Measurements from ENCODE around the gene PDXDC1.
"Not testable (repeated sequence)": the region's sequence is repeated elsewhere in the genome, so short reads cannot be mapped to it uniquely, and the experiment has no call there.

DNA sequence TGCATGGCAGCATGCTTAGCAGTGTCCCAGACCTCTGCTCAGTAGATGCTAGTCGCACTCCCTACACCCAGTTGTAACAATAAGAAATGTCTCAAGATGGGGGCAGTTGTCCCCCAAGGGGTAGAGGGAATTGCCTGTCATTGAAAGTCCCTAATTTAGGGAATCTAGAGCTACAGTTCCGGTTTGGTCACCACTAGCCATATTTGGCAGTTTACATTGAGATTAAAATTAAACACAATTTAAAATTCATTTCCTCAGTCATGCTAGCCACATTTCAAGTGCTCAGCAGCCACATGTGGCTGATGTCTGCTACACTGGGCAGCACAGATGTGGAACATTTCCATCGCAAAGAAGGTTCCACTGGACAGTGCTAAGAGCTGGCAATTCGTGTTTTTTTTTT, 4.1 kb downstream of the PDXDC1 start:
- TF ChIP-seq, protein P1, sequence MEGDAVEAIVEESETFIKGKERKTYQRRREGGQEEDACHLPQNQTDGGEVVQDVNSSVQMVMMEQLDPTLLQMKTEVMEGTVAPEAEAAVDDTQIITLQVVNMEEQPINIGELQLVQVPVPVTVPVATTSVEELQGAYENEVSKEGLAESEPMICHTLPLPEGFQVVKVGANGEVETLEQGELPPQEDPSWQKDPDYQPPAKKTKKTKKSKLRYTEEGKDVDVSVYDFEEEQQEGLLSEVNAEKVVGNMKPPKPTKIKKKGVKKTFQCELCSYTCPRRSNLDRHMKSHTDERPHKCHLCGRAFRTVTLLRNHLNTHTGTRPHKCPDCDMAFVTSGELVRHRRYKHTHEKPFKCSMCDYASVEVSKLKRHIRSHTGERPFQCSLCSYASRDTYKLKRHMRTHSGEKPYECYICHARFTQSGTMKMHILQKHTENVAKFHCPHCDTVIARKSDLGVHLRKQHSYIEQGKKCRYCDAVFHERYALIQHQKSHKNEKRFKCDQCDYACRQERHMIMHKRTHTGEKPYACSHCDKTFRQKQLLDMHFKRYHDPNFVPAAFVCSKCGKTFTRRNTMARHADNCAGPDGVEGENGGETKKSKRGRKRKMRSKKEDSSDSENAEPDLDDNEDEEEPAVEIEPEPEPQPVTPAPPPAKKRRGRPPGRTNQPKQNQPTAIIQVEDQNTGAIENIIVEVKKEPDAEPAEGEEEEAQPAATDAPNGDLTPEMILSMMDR (IDR thresholded peaks at IDR 0.05): not testable (repeated sequence)
- TF ChIP-seq POLR2A (IDR thresholded peaks at IDR 0.05): not testable (repeated sequence)
